Body of pancreas (tissue), 4 donors: ENCODE data around the gene PACRG.

Experiments
- POLR2A ChIP-seq, 3 donors: fragments of 450-650 bp; IDR thresholded peaks; one replicate each; pipeline ENCODE4 v1.6.1; 2016; ENCODE audit warnings: antibody characterized with exemption in 3 of 3, mild to moderate bottlenecking in 2 of 3
- TF ChIP-seq, protein P1 (sequence below), 7 experiments: fragments of 450-650 bp in 4 of 7; fragments of 200-600 bp in 3 of 7; sonication (generic) in 3 of 7; IDR thresholded peaks; one replicate each; pipeline ENCODE4 v1.5.1; 2016 to 2019; ENCODE audit warnings: antibody characterized with exemption in 7 of 7

DNA sequence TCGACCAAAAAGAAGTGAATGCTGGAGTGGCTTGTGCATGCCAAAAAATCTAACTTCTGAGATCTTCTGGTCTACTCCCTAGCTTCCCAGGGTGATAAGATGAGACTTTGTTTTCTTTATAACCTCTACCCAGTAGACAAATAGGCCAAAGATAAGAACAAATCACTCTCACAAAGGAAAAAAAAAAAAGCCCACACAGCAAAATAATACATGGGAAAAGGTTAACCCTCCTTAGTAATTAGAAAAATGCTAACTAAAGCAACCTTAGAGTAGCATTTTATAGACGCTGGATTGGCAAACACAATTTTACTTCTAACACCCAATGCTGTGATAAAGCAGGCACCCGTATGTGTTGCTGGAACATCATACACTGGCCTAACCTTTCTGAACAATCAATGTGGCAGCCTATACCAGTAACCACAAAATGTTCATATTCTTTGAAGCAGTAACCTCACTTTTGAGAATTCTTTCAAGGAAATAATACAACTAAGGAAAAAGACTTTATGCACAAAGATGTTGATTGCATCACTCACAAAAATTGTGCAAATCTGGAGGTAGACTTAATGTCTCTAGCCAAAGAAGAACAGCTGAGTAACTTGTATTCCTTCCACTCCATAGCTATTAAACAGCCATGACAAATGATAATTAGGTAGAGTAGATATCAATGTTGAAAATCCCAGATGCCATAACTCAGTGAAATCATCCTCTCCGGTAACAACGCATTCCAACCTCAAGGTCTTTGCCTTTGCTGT lies 570.5 kb downstream of the PACRG start:
- TF ChIP-seq, protein P1, sequence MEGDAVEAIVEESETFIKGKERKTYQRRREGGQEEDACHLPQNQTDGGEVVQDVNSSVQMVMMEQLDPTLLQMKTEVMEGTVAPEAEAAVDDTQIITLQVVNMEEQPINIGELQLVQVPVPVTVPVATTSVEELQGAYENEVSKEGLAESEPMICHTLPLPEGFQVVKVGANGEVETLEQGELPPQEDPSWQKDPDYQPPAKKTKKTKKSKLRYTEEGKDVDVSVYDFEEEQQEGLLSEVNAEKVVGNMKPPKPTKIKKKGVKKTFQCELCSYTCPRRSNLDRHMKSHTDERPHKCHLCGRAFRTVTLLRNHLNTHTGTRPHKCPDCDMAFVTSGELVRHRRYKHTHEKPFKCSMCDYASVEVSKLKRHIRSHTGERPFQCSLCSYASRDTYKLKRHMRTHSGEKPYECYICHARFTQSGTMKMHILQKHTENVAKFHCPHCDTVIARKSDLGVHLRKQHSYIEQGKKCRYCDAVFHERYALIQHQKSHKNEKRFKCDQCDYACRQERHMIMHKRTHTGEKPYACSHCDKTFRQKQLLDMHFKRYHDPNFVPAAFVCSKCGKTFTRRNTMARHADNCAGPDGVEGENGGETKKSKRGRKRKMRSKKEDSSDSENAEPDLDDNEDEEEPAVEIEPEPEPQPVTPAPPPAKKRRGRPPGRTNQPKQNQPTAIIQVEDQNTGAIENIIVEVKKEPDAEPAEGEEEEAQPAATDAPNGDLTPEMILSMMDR (IDR thresholded peaks at IDR 0.05): no peak
- TF ChIP-seq POLR2A (IDR thresholded peaks at IDR 0.05): no peak
